SH-SY5Y (cell line): ENCODE data around the gene DCBLD2.

Experiments
- GATA2 ChIP-seq: IDR thresholded peaks from 2 replicates; pipeline ENCODE4 v1.6.1; 2011; ENCODE audit warnings: mild to moderate bottlenecking, low read depth, low read length
- GATA3 ChIP-seq: IDR thresholded peaks from 2 replicates; pipeline ENCODE4 v1.6.1; 2011; ENCODE audit warnings: low read depth, mild to moderate bottlenecking, low read length, moderate library complexity

DNA sequence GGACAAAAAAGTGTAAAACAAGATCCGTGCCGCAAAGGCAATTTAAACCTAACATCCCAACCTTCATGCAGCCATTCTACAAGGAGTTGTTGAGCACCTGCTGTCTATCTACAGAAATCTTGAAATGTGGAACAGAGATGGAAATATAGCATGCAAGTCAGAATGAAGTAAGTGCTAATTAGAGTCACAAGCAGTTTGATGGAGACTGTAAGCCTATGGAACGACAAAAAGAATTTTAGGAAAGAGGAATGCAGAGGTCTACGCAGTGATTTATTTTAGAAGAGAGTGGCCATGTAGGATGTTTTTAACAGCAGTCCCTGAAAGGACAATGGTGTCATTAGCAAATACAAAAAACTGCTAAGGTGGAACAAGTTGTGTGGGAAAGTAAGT, 851 bp upstream of the DCBLD2 start:
- TF ChIP-seq GATA3 (no peak), GATA2 (no peak)
